Tibial nerve (tissue), 4 donors: ENCODE measurements around the gene EPHA3. TPM values are rescaled to one million over a fixed set of nuclear protein-coding genes. Genes with fewer than 3 reads are reported as not detected.

Experiments used
- DNase-seq, 2 donors: peaks; one replicate each; pipeline ENCODE4 v3.0.0-alpha.2; 2019; ENCODE audit warnings: low spot score in 2 of 2
- H3K27ac ChIP-seq, 4 donors: fragments of 200-600 bp; sonication (generic) in 3 of 4; one replicate each; pipeline ENCODE4 v1.5.1; 2017 to 2019; ENCODE audit warnings: mild to moderate bottlenecking in 1 of 4
- H3K27me3 ChIP-seq, 2 donors: fragments of 200-600 bp; sonication (generic) in 1 of 2; one replicate each; pipeline versions ENCODE4 v1.5.1 to v1.6.0; 2017 to 2019
- H3K36me3 ChIP-seq, 3 donors: fragments of 200-600 bp; sonication (generic); one replicate each; pipeline ENCODE4 v1.5.1; 2018 to 2019
- H3K4me1 ChIP-seq, 4 donors: fragments of 200-600 bp; sonication (generic) in 3 of 4; one replicate each; pipeline ENCODE4 v1.5.1; 2017 to 2019
- H3K4me3 ChIP-seq, 4 donors: fragments of 200-600 bp; sonication (generic) in 3 of 4; one replicate each; pipeline ENCODE4 v1.5.1; 2017 to 2019; ENCODE audit warnings: mild to moderate bottlenecking in 1 of 4, moderate library complexity in 1 of 4
- H3K9me3 ChIP-seq, 4 donors: fragments of 200-600 bp; sonication (generic) in 3 of 4; one replicate each; pipeline ENCODE4 v1.5.1; 2017 to 2019
- CTCF ChIP-seq, 5 experiments: fragments of 200-600 bp in 3 of 5; fragments of 450-650 bp in 2 of 5; sonication (generic) in 3 of 5; IDR thresholded peaks; one replicate each; pipeline ENCODE4 v1.5.1; 2016 to 2019; ENCODE audit warnings: antibody characterized with exemption in 5 of 5, mild to moderate bottlenecking in 3 of 5, moderate library complexity in 2 of 5
- EP300 ChIP-seq, 2 donors: sonication (generic); formaldehyde crosslinking; IDR thresholded peaks; one replicate each; pipeline ENCODE4 v1.6.1; 2017; ENCODE audit warnings: antibody characterized with exemption in 2 of 2, mild to moderate bottlenecking in 1 of 2
- POLR2A ChIP-seq, 2 donors: fragments of 450-650 bp; IDR thresholded peaks; one replicate each; pipeline ENCODE4 v1.6.1; 2017; ENCODE audit warnings: antibody characterized with exemption in 2 of 2, mild to moderate bottlenecking in 2 of 2, moderate library complexity in 2 of 2
- WGBS, 2 donors: methylation state at CpG; one replicate each; pipeline ENCODE4 v1.1.5; 2018; 5-methylcytosine and 5-hydroxymethylcytosine counted together
- total RNA-seq, 4 donors: library from RNA; depleted of rRNA; stranded (reverse); fragments of >200 nt; gene quantifications; one replicate each; pipeline ENCODE4 v1.1.0, GENCODE V29; 2016

The EPHA3 gene
- total RNA-seq, 4 donors from 2014 or later: 6.1 to 20.1 (median 7.9) TPM

- Histone ChIP-seq H3K36me3 (no peaks in the 10 kb centered on the region), H3K4me1 (peaks cover 0 to 22% (median 5%) of the 10 kb centered on the region in 4 donors), H3K4me3 (no peak overlapping the region), H3K9me3 (no peaks in the 10 kb centered on the region), H3K27me3 (no peaks in the 10 kb centered on the region), H3K27ac (no peak overlapping the region)
- TF ChIP-seq CTCF (IDR thresholded peaks at IDR 0.05) (no peak), POLR2A (IDR thresholded peaks at IDR 0.05) (no peak), EP300 (IDR thresholded peaks at IDR 0.05) (no peak)
- WGBS, 2 donors: 23 to 28% methylated on average over 3 of the region's 3 CpGs
- no peak for DNase-seq
Observed at GRCh38 chr3:89179355-89180001, 72.1 kb downstream of the EPHA3 start.

- WGBS, 2 donors: 5 to 8% methylated on average over 2 of the region's 2 CpGs
- TF ChIP-seq EP300 (IDR thresholded peaks at IDR 0.05) (no peak), CTCF (IDR thresholded peaks at IDR 0.05) (no peak), POLR2A (IDR thresholded peaks at IDR 0.05) (no peak)
- peaks cover 0 to 26% (median 6%) of the 10 kb centered on the region in 4 donors for H3K4me1 ChIP-seq
- no peak overlapping the region for H3K27ac ChIP-seq
- no peak for DNase-seq
- no peaks in the 10 kb centered on the region for H3K9me3 ChIP-seq
- no peaks in the 10 kb centered on the region for H3K36me3 ChIP-seq
- no peaks in the 10 kb centered on the region for H3K27me3 ChIP-seq
- H3K4me3 ChIP-seq: no peak overlapping the region
Observed at GRCh38 chr3:89180334-89180733, 72.9 kb downstream of the EPHA3 start.

- no peaks in the 10 kb centered on the region for H3K27me3 ChIP-seq
- H3K27ac ChIP-seq: no peak overlapping the region
- H3K4me1 ChIP-seq: peaks cover 0 to 30% (median 6%) of the 10 kb centered on the region in 4 donors
- DNase-seq: no peak
- no peak overlapping the region for H3K4me3 ChIP-seq
- 89 to 96% methylated on average over 1 of the region's 1 CpG for WGBS, 2 donors
- TF ChIP-seq CTCF (IDR thresholded peaks at IDR 0.05): no peak
- no peak for TF ChIP-seq EP300 (IDR thresholded peaks at IDR 0.05)
- TF ChIP-seq POLR2A (IDR thresholded peaks at IDR 0.05): no peak
- no peaks in the 10 kb centered on the region for H3K9me3 ChIP-seq
- H3K36me3 ChIP-seq: no peaks in the 10 kb centered on the region
Observed at GRCh38 chr3:89182056-89182455, 74.6 kb downstream of the EPHA3 start.

- DNase-seq: no peak
- no peak for TF ChIP-seq CTCF (IDR thresholded peaks at IDR 0.05)
- no peak for TF ChIP-seq POLR2A (IDR thresholded peaks at IDR 0.05)
- TF ChIP-seq EP300 (IDR thresholded peaks at IDR 0.05): no peak
- Histone ChIP-seq H3K27me3 (no peaks in the 10 kb centered on the region), H3K4me3 (no peak overlapping the region), H3K9me3 (no peaks in the 10 kb centered on the region), H3K4me1 (peaks cover 0 to 24% (median 6%) of the 10 kb centered on the region in 4 donors), H3K27ac (no peak overlapping the region), H3K36me3 (no peaks in the 10 kb centered on the region)
- WGBS, 2 donors: 19 to 27% methylated on average over 4 of the region's 4 CpGs
Observed at GRCh38 chr3:89184151-89184995, 77.0 kb downstream of the EPHA3 start.

- Histone ChIP-seq H3K4me3 (no peak overlapping the region), H3K4me1 (peaks cover 0 to 13% (median 2%) of the 10 kb centered on the region in 4 donors), H3K27me3 (no peaks in the 10 kb centered on the region), H3K9me3 (no peaks in the 10 kb centered on the region), H3K36me3 (no peaks in the 10 kb centered on the region), H3K27ac (no peak overlapping the region)
- 79 to 94% methylated on average over 4 of the region's 4 CpGs for WGBS, 2 donors
- TF ChIP-seq EP300 (IDR thresholded peaks at IDR 0.05): no peak
- TF ChIP-seq CTCF (IDR thresholded peaks at IDR 0.05): no peak
- TF ChIP-seq POLR2A (IDR thresholded peaks at IDR 0.05): no peak
- no peak for DNase-seq
Observed at GRCh38 chr3:89186456-89186855, 79.0 kb downstream of the EPHA3 start.
